GM19043 (cell line): ENCODE data around the gene PTPRN2.

Experiments used
- ATAC-seq: cut with Tn5 transposase; IDR thresholded peaks from one replicate; pipeline ENCODE4 v1.9.1; 2021; ENCODE audit warnings: low read depth; ENCODE audit not compliant: unreplicated experiment

The PTPRN2 gene

GRCh38 chr7:157528785-157529341 is 1058.8 kb downstream of the PTPRN2 start:
- ATAC-seq: no peak

- ATAC-seq: no peak
Observed at GRCh38 chr7:157527686-157528085, 1059.9 kb downstream of the PTPRN2 start.

GRCh38 chr7:157526913-157527634 is 1060.5 kb downstream of the PTPRN2 start:
- ATAC-seq: no peak

GRCh38 chr7:157526005-157526912 is 1061.4 kb downstream of the PTPRN2 start:
- ATAC-seq: no peak

GRCh38 chr7:157525491-157525915 is 1062.1 kb downstream of the PTPRN2 start:
- ATAC-seq: no peak

GRCh38 chr7:157524731-157525130 is 1062.9 kb downstream of the PTPRN2 start:
- no peak for ATAC-seq

- ATAC-seq: no peak
Observed at GRCh38 chr7:157523766-157524421, 1063.7 kb downstream of the PTPRN2 start.

- ATAC-seq: no peak
Observed at GRCh38 chr7:157523371-157523765, 1064.3 kb downstream of the PTPRN2 start.

- no peak for ATAC-seq
Observed at GRCh38 chr7:157522954-157523353, 1064.7 kb downstream of the PTPRN2 start.

GRCh38 chr7:157522189-157522588 is 1065.4 kb downstream of the PTPRN2 start:
- no peak for ATAC-seq

- ATAC-seq: no peak
Observed at GRCh38 chr7:157521752-157522151, 1065.9 kb downstream of the PTPRN2 start.

- ATAC-seq: no peak
Observed at GRCh38 chr7:157521061-157521731, 1066.4 kb downstream of the PTPRN2 start.

- no peak for ATAC-seq
Observed at GRCh38 chr7:157520249-157520648, 1067.4 kb downstream of the PTPRN2 start.

- ATAC-seq: no peak
Observed at GRCh38 chr7:157519798-157520244, 1067.8 kb downstream of the PTPRN2 start.

- no peak for ATAC-seq
Observed at GRCh38 chr7:157519246-157519645, 1068.4 kb downstream of the PTPRN2 start.

- ATAC-seq: no peak
Observed at GRCh38 chr7:157518514-157519175, 1069.0 kb downstream of the PTPRN2 start.

- no peak for ATAC-seq
Observed at GRCh38 chr7:157517782-157518513, 1069.7 kb downstream of the PTPRN2 start.

- no peak for ATAC-seq
Observed at GRCh38 chr7:157516911-157517781, 1070.5 kb downstream of the PTPRN2 start.
